PC-9 (cell line): ENCODE results near the gene EOMES. TPM values are rescaled to one million over a fixed set of nuclear protein-coding genes. Genes with fewer than 3 reads are reported as not detected.

Experiments
- BruUV-seq: library from RNA; stranded (reverse); fragments of 400-500 nt; replicated peaks from 2 replicates; lab custom pipeline; 2021; lab: Mats Ljungman, UMichigan
- CTCF ChIA-PET: fragments of 300-600 bp; sonication (Branson Sonifier 250); formaldehyde crosslinking; loops from one replicate; lab custom pipeline; 2022; ENCODE audit warnings: antibody characterized with exemption; lab: Charles Lee
- POLR2A ChIA-PET: fragments of 300-600 bp; sonication (Branson Sonifier 250); formaldehyde crosslinking; loops from one replicate; lab custom pipeline; 2022; ENCODE audit warnings: antibody characterized with exemption; ENCODE audit not compliant: unreplicated experiment; lab: Charles Lee
- DNase-seq, 2 experiments: peaks; one replicate each; pipeline versions ENCODE4 v3.0.0 to v3.0.0-alpha.2; 2015 to 2022; ENCODE audit warnings: mixed read lengths in 1 of 2
- H2AFZ ChIP-seq: fragments of 200-600 bp; sonication (generic); 2 replicates; pipeline ENCODE4 v1.8.1; 2017; ENCODE audit warnings: antibody characterized with exemption
- H3F3A ChIP-seq: fragments of 200-600 bp; sonication (generic); 2 replicates; pipeline ENCODE4 v1.8.1; 2017; ENCODE audit warnings: antibody characterized with exemption, mild to moderate bottlenecking, low read depth; ENCODE audit not compliant: insufficient read depth
- H3K27ac ChIP-seq: fragments of 200-600 bp; sonication (generic); 2 replicates; pipeline ENCODE4 v1.6.1; 2016; ENCODE audit warnings: mixed run types
- H3K27me3 ChIP-seq: fragments of 200-600 bp; sonication (generic); 2 replicates; pipeline ENCODE4 v1.6.1; 2016; ENCODE audit warnings: low read depth, mixed run types; ENCODE audit not compliant: insufficient read depth
- H3K36me3 ChIP-seq: fragments of 200-600 bp; sonication (generic); 2 replicates; pipeline ENCODE4 v1.6.1; 2016; ENCODE audit warnings: low read depth, mixed run types
- H3K4me1 ChIP-seq: fragments of 200-600 bp; sonication (generic); replicated peaks from 2 replicates; pipeline ENCODE4 v1.6.1; 2016; ENCODE audit warnings: mixed run types; ENCODE audit not compliant: insufficient read depth
- H3K4me2 ChIP-seq: fragments of 200-600 bp; sonication (generic); 2 replicates; pipeline ENCODE4 v1.6.1; 2017; ENCODE audit warnings: mixed run types
- H3K4me3 ChIP-seq: fragments of 200-600 bp; sonication (generic); 2 replicates; pipeline ENCODE4 v1.6.1; 2016; ENCODE audit warnings: mixed run types
- H3K79me2 ChIP-seq: fragments of 200-600 bp; sonication (generic); 2 replicates; pipeline ENCODE4 v1.6.1; 2017; ENCODE audit warnings: low read depth, mixed run types
- H3K9me2 ChIP-seq: fragments of 200-600 bp; sonication (generic); 2 replicates; pipeline ENCODE4 v1.8.1; 2017; ENCODE audit warnings: mild to moderate bottlenecking; ENCODE audit not compliant: insufficient read depth
- H3K9me3 ChIP-seq: fragments of 200-600 bp; sonication (generic); 2 replicates; pipeline ENCODE4 v1.8.1; 2016; ENCODE audit warnings: low read depth; ENCODE audit not compliant: insufficient read depth
- H4K20me1 ChIP-seq: fragments of 200-600 bp; sonication (generic); 2 replicates; pipeline ENCODE4 v1.8.1; 2017; ENCODE audit not compliant: insufficient read depth
- CTCF ChIP-seq: fragments of 200-600 bp; sonication (generic); conservative IDR thresholded peaks from 2 replicates; pipeline ENCODE4 v1.6.1; 2017; ENCODE audit warnings: mixed run types, antibody characterized with exemption, mild to moderate bottlenecking, moderate library complexity
- EZH2 ChIP-seq: fragments of 200-600 bp; sonication (generic); IDR thresholded peaks from 2 replicates; pipeline ENCODE4 v1.8.0; 2017; ENCODE audit warnings: antibody characterized with exemption, low read depth
- intact Hi-C: fragments of 100-400 bp; cut with micrococcal nuclease; formaldehyde crosslinking; loops from one replicate; pipeline ENCODE4 v1.10.0; 2022; ENCODE audit not compliant: unreplicated experiment
- total RNA-seq: library from RNA; stranded (reverse); gene quantifications from 2 replicates; pipeline ENCODE4 v1.2.3, GENCODE V29; 2021

The EOMES gene
- total RNA-seq, 1 experiment from 2014 or later: not detected

- H3K9me2 ChIP-seq: no peaks in the 10 kb centered on the region
- ChIA-PET POLR2A (no interaction called here), CTCF (no interaction called here)
- no peaks in the 10 kb centered on the region for H3K79me2 ChIP-seq
- DNase-seq: no peak
- no peaks in the 10 kb centered on the region for H3F3A ChIP-seq
- intact Hi-C loops: no loop called here
- TF ChIP-seq CTCF (no peak), EZH2 (no peak)
- no peak overlapping the region for H3K4me2 ChIP-seq
- no peak overlapping the region for H3K27ac ChIP-seq
- no peaks in the 10 kb centered on the region for H3K36me3 ChIP-seq
- no peak overlapping the region for H3K4me3 ChIP-seq
- no peaks in the 10 kb centered on the region for H4K20me1 ChIP-seq
- peaks cover 8% of the 10 kb centered on the region; the same call in 1 of the 2 replicates for H3K27me3 ChIP-seq
- no peaks in the 10 kb centered on the region for H3K9me3 ChIP-seq
- no peaks in the 10 kb centered on the region for H3K4me1 ChIP-seq
- no TSS peak for BruUV-seq
- H2AFZ ChIP-seq: no peak overlapping the region
These were observed 7.2 kb upstream of the EOMES start for GRCh38 chr3:27729325-27729724.

GRCh38 chr3:27728195-27729087 is 6.3 kb upstream of the EOMES start:
- Histone ChIP-seq H3K4me1 (no peaks in the 10 kb centered on the region), H3K27ac (no peak overlapping the region), H2AFZ (no peak overlapping the region), H3K9me3 (no peaks in the 10 kb centered on the region), H4K20me1 (no peaks in the 10 kb centered on the region), H3K9me2 (no peaks in the 10 kb centered on the region), H3K4me2 (no peak overlapping the region), H3K36me3 (no peaks in the 10 kb centered on the region), H3F3A (no peaks in the 10 kb centered on the region), H3K4me3 (no peak overlapping the region), H3K79me2 (no peaks in the 10 kb centered on the region), H3K27me3 (peaks cover 8% of the 10 kb centered on the region; the same call in 1 of the 2 replicates)
- no peak for DNase-seq
- no TSS peak for BruUV-seq
- intact Hi-C loops: no loop called here
- POLR2A ChIA-PET: no interaction called here
- TF ChIP-seq CTCF (no peak), EZH2 (no peak)
- CTCF ChIA-PET: no interaction called here

- Histone ChIP-seq H3K27ac (no peak overlapping the region), H4K20me1 (no peaks in the 10 kb centered on the region), H2AFZ (no peak overlapping the region), H3K4me2 (no peak overlapping the region), H3F3A (no peaks in the 10 kb centered on the region), H3K4me3 (no peak overlapping the region), H3K36me3 (no peaks in the 10 kb centered on the region), H3K27me3 (peaks cover 8% of the 10 kb centered on the region; the same call in 1 of the 2 replicates), H3K79me2 (no peaks in the 10 kb centered on the region), H3K4me1 (no peaks in the 10 kb centered on the region), H3K9me3 (no peaks in the 10 kb centered on the region), H3K9me2 (no peaks in the 10 kb centered on the region)
- BruUV-seq: no TSS peak
- DNase-seq: no peak
- TF ChIP-seq CTCF (no peak), EZH2 (no peak)
- POLR2A ChIA-PET: no interaction called here
- intact Hi-C loops: no loop called here
- CTCF ChIA-PET: no interaction called here
These were observed 4.1 kb upstream of the EOMES start for GRCh38 chr3:27726240-27726639.
